OCI-LY7 (cell line): ENCODE measurements around the gene ARHGEF39.
A peak's percentile ranks its signal among the peaks of the same experiment; 100 is the strongest.

Experiments
- EZH2phosphoT487 ChIP-seq: fragments of 200-600 bp; sonication (generic); IDR thresholded peaks from 2 replicates; pipeline ENCODE4 v1.6.1; 2018; ENCODE audit warnings: low read depth, borderline replicate concordance, mild to moderate bottlenecking, mixed run types, antibody characterized with exemption, low read length, moderate library complexity, mixed read lengths
- TF ChIP-seq, protein P1 (sequence below): fragments of 200-600 bp; sonication (generic); conservative IDR thresholded peaks from 2 replicates; pipeline ENCODE4 v1.5.1; 2014; ENCODE audit warnings: mild to moderate bottlenecking, antibody characterized with exemption, low read length, moderate library complexity, mixed read lengths

DNA sequence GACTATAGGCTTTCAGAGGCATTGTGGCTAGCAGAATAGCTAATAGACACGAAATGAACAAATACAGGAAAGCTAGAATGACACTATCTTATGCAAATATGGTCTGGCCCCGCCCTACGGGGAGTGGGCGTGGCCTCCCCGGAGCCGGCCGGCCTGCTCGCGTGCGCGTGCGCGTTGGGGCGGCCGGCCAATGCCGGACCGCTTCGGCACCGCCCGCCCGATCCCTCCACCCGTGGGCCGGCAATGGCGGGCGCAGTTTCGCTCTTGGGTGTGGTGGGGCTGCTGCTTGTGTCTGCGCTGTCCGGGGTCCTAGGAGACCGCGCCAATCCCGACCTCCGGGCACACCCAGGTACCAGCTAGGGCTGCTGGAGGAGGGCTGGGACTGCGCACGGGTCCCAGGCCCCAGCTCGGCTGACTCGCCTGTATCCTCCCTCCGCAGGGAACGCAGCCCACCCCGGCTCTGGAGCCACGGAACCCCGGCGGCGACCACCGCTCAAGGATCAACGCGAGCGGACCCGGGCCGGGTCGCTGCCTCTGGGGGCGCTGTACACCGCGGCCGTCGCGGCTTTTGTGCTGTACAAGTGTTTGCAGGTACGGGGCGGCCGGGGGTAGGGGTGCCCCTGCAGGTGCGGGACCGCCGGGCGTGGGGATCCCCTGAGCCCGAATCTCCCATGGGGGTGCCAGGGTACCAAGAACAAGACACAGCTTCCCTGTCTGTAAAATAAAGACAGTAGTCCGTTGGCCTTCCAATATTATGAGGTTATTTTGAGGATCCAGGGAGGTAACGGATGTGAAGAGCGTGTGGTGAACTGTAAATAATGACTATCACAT is 6.6 kb downstream of the ARHGEF39 start, which contains the start of gene CCDC107:
- TF ChIP-seq, protein P1, sequence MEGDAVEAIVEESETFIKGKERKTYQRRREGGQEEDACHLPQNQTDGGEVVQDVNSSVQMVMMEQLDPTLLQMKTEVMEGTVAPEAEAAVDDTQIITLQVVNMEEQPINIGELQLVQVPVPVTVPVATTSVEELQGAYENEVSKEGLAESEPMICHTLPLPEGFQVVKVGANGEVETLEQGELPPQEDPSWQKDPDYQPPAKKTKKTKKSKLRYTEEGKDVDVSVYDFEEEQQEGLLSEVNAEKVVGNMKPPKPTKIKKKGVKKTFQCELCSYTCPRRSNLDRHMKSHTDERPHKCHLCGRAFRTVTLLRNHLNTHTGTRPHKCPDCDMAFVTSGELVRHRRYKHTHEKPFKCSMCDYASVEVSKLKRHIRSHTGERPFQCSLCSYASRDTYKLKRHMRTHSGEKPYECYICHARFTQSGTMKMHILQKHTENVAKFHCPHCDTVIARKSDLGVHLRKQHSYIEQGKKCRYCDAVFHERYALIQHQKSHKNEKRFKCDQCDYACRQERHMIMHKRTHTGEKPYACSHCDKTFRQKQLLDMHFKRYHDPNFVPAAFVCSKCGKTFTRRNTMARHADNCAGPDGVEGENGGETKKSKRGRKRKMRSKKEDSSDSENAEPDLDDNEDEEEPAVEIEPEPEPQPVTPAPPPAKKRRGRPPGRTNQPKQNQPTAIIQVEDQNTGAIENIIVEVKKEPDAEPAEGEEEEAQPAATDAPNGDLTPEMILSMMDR: peak; percentile 85
- TF ChIP-seq EZH2phosphoT487: no peak
